Activated CD4-positive, alpha-beta T cell treated with anti-CD3 and anti-CD28 coated beads, Interleukin-2, amount 50 U/mL, for 16 hours (primary cell): ENCODE data around the gene OSBPL8.

Source experiments
- DNase-seq: peaks from one replicate; pipeline ENCODE4 v3.0.0-alpha.2; 2020

Gene OSBPL8

DNA sequence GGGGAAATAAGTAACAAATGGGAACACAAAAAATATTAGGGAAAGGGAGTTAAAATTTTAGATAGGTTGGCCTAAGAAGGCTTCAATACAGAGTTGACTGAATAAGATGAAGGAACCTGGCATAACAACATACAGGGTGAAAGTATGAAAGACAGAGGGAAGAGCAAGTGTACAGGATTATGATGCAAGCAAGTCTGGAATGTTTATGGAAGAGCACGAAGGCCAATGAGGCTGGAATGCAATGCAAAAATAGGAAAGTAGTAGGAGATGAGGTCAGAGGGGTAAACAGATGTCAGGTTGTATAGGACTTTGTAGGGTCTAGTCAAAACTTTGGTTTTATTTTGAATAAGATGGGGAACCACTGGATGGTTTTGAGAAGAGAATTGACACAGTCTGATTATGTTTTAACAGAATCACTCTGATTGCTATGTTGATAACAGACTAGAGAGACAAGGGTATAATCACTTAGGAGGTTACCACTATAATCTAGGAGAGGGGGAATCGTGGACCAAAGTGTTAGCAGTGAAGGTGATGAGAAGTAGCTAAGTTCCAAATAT, 96.8 kb downstream of the OSBPL8 start:
- peak; percentile 28 for DNase-seq

DNA sequence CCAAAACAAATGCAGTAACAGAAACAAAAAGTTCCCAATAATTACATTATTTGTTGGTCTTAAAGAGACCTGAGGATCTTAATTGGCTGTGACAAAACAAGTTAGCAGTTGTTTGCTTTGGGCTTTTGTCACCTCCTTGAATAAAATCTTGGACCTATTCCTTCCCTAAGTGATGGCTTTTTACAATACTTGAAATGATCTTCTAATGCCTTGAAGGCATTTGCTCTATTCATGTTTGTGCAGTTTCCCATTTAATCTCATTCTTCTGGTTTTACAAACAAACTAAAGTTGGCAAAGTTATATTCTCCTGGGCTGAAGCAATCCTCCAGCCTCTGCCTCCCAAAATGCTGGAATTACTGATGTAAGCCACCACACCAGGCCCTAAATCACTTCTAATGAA, 98.8 kb downstream of the OSBPL8 start:
- no peak for DNase-seq

DNA sequence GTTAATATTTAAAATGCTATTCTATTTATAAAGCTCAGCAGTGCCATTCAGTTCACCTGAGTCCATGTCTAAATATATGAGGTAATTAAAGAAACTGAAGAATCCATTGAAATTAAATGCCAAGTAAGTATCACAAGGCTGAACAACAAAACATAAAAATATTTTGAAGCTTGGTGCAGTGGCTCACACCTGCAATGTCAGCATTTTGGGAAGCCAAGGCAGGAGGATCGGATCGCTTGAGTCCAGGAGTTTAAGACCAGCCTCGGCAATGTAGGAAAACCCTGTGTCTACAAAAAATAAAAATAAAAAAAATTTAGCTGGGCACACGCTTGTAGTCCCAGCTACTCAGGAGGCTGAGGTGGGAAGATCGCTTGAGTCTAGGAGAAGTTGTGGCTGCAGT, 101.8 kb downstream of the OSBPL8 start:
- DNase-seq = no peak

DNA sequence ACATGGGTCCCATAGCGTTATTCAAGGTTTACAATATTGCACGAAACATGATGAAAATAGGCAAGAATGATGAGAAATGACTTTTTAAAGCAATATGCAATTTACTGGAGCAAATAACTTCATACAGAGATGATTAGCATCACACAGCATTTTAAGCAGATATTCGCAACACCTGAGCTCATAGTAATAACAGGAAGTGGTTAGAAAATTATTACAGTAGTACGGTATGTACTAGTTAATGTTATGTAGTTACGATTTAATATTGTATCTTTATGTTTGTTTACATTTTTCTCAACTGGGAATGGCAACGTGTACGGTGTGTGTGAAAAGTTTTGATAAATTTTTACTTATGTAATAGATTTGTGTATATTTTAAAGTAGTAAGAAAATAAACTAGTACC, 102.6 kb downstream of the OSBPL8 start:
- no peak for DNase-seq

DNA sequence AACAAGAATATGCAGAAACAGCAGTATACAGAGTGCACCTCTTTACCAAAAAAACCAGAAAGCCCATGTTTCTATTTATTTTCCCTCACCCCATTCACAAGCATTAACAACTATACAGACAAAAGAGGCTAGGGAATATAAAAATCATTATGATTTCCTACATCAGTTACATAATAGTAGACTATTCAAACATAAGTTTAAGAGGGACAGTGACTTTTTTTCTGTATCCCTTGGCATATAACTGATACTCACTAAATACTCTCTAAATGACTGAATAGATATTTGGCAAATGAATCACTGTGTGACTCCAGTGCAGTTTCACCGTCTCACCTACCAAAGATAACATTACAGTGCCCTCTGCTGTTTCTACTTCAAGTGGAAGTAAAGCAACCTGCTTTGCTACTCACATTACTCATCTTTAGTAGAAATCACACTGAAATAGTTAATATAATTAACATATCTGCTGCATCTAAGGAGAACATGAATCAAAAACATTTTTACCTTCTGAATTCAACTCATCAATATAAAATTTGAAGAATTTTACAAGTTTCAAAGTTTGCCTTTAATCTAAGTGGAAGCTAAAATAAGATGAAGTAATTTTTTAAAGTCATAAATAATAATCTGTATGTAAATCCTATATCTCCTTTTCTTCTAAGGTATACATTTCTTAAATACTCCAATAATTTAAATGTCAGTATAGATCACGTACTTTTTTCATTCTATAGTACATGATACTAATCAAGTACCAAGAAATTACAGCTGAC, 103.8 kb downstream of the OSBPL8 start:
- DNase-seq = peak; percentile 82

DNA sequence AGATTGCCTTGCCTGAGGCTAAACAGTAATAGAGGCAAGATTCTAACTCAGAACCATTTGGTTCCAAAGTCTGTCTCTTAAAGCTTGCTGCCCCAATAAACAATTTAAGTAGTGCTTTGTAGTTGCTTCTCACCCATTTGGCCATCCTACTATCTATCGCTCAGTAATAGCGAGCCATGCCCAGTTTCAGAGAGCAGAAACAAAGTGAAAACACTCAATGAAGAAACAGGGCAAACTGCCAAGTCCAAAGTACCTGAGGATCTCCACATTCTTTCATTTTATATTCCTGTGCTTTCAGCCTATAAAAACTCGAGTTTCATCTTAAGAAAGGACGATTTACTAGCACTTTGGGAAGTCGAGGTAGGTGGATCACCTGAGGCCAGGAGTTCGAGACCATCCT, 108.0 kb downstream of the OSBPL8 start:
- DNase-seq = no peak

DNA sequence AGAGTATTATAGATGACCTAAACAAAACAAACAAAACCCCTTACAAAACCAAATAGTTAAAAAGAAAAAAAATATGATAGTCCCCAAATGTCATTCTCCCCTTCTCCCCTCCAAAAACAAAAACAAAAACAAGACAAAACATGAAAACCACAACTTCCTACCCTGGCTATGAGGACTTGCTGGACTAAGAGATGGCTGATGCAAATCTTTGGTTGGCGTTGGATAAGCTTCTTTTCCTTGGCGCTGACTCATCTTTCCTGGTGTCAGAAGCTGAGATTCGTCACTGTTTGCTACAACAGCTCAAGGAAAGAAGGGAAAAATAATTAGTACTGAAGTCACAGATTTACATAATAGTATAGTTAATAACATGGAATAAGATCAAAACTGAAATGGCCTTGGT, 108.9 kb downstream of the OSBPL8 start:
- DNase-seq = no peak

DNA sequence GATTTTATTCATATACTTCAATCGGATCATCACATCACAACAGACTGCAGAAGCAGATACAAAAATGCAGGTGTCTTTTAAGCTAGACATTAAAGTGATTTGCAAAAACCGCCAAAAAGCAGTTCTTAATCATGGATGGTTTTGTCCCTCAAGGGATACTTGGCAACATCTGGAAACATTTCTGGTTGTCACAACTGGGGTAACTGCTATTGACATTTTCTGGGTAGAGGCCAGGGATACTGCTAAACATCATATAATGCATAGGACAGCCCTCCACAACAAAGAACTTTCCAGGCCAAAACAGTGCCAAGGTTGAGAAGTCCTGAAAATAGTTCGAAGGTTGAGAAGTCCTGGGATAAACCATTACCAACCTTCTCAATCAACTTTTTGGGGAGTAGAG, 109.6 kb downstream of the OSBPL8 start:
- DNase-seq = no peak

DNA sequence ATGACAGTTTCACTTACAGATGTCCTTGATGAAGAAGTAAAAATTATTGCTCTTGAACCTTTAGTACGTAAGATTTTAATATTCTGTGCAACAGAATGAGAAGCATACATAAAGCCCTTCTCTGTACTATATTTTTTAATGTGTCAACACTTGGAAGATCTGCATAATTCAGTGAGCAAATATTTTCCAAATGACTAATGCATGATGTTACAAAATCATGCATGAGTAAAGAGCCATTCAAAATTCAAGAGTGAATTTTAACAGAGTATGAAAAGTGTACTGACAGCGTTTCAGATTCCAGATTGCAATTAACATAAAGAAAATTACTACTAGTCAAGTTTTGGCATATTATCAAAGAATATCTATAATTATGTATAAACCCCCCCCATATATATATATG, 110.0 kb downstream of the OSBPL8 start:
- no peak for DNase-seq

DNA sequence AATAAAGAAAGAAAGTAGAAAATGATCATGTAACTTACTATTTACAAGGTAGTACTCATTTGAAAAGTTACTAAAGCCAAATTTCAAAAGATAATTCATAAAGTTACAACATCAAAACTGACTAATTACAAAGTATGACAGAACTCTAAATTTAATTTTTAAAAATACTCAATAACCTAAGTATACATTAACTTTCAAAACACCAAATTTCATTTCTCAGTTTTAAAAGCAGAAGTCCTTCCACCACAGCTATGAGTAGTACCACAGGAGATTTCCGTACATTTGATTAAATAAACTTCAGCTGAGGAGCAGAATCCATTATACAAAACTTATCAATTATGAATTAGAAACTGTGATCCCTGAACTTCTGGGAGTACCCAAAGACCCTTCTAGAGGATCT, 110.6 kb downstream of the OSBPL8 start:
- no peak for DNase-seq

DNA sequence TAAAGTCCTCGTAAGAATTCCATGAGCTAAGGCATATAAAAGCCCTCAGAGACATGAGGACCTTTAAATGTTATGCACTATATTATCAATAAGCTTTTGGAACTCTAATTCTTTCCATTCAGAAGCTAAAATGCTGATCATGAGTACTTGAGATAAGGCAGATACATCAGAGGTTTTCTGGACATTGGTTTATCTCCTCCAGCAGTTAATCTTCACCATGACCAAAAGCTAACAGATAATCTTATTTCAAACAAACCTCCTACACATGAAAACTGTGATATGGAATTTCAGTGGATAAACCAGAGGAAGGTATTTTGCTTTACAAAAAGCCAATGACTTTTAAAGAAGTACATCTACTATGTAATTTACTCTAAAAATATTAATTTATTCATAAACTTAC, 113.5 kb downstream of the OSBPL8 start:
- DNase-seq = no peak

DNA sequence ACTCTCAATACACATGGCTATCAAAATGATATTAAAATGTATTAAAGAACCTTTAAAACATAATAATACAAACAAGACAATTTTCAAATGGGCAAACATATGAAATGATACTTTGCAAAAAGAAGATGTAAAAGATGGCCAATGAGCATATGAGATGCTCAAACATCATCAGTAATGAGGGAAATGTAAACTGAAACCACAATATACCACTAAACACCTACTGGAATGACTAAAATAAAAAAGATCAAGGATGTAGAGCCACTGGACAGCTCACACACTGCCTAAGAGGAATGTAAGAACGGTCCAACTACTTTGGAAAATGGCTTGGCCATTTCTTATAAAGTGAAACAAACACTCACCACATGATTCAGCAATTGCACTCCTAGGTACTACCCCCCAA, 114.1 kb downstream of the OSBPL8 start:
- DNase-seq = peak; percentile 17

DNA sequence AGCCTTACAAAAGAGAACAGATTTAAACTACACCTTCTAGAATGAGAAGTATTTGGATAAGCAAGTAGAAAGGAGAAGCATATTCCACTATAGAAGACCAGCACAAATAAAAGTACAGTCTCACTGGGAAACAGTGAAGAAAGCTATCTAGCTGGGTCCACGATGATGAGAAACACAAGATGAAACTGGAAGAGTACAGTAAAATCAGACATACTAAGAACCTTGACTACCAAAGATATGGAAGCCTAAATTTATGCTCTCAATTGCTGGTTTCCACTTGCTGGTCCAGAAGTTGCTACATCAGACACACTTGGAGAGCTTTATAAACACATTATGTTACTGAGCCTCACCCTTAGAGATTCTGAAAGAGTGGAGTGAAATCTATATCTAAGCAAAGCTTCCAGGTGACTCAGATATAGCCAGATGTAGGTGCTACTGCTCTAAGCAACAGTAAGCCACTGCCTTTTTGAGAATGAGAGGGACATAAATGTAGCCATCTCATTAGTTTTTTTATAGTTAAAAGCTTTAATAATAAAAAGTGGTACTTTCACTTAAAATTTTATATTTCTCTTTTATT, 115.1 kb downstream of the OSBPL8 start:
- peak; percentile 18 for DNase-seq

DNA sequence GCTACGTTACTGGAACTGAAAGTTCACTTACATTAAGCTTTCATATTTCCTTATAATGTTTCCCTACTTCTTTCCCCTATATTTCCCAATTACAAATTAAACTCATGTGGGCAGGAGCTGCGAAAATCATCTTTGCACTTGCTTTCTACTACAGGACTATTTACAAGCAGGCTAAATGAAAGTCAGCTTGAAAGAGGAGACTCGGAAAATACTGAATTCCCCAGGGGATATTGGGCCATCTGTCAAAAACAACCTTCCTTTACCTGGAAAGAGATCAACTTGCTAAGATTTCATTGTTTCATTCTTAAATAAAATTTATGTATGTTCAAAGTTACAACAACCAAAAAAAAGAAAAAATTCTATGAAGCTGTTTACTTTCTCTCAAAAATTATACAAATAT, 118.6 kb downstream of the OSBPL8 start:
- no peak for DNase-seq

DNA sequence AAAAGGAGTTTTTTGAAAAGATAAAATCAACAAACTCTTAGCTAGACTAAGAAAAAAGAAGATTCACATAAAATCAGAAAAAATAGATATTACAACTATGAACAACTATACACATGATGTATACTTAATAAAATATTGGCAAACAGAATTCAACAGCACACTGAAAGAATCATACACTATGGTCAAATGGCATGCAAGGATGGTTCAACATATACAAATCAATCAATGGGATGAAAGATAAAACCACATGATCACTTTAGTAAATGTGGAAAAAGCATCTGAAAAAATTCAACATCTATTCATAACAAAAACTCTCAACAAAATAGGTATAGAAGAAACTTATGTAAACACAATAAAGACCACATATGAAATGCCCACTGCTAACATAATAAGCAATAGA, 126.8 kb downstream of the OSBPL8 start:
- DNase-seq = no peak

DNA sequence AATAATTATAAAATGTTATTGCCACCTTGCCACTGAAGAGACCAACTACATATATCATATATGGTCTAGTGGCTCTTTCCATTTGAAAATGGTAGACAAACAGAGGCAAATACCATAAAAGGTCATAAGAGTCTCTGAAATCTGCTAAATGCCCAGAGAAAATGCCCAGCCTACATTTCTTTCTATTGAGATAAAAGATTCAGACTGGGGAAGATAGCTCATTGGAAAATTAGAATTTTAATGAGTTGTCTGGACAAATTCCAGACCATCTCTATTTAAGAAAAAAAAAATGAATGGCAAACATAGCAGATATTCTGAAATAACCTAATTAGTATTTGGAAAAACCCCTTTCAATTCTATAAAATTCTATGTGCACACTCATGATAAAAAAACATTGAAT, 131.5 kb downstream of the OSBPL8 start:
- DNase-seq = no peak

DNA sequence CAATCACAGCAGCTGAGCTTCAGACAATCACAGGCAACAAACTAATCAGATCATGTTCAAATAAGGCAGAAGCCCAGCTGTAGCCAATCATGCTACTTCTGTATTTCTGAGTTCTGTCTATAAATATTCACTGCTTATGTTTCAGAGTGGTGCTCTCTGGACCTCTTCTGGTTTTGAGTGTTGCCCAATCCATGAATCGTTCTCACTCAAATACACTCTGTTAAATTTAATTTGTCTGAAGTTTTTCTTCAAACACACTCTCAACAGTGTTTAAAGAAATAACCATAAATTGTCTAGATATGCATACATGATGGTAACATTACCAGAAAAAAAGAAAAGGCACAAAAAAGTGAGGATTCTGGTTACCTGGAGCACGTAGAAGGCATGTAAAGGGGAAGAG, 133.4 kb downstream of the OSBPL8 start:
- DNase-seq = no peak

DNA sequence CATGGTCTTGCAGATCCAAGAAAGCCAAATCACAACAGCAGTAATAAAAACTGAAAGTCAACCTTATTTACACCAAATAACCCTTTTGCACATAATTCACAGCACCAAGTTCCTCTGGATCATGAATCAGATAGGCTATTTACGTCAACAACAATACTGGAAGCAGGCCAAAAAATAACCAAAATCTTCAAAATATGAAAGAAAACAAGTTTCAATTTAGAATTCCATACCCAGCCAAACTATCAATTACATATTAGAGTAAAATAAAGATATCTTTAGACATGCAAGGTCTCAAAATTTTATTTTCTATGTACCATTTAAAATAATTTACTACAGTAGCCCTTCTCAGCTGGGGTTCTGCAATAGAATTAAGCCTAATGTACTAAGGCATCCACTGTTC, 134.6 kb downstream of the OSBPL8 start:
- no peak for DNase-seq

DNA sequence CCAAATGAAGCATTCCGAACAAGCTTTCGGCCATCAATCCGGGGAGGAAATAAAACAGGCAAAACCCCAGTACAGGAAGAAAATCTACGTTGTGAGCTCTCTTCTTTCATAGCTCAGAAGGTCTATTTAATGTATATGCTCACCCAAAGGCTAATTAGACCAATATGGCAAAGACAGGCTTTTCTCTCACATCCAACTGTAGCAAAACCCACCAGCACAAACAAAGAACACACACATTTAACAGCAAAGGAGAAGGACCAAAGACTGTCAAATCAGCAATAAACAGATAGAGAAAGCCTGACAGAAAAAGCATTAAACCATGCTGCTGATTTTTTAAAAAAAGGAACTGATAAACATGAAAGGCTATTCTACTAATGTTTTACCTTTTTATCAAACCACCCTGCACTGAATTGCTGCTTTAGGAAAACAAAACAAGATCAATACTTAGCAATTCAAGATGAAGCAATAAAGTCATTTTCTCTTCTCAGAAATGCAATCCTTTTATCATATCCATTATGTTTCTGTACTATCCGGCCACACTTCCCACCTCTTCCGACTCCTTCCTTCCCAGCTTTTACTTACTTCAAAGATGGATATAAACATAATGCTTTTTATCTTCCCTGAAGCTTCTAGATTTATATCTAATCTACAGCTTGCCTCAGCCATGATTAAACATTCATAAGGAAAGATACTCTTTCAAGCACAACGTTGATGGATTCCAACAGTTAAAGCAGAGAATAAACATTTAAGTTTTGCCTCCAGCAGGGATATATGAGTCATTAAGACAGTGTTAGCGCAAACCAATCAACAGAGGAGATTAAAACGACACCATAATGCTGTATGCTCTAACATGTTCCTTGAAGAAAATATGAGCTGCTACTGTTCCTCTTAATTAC, 136.8 kb downstream of the OSBPL8 start:
- no peak for DNase-seq

DNA sequence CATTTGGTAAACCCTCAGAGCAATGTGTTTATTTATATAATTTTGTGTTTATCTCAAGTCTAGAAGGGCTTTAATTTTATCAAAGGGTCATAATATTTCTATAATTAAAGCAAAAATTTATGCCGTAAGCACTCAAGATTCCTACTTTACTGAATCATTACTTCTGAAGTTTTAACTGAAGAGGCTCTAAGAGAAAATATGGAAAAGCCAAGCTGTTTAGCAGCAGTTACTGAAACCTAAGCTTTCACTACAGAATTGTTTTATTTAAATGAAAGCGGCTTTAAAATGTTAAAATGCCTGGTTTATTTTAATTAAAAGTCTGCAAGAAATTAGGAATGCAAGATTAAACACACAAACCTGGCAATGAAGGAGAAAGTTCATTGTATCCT, 137.4 kb downstream of the OSBPL8 start:
- DNase-seq = no peak

DNA sequence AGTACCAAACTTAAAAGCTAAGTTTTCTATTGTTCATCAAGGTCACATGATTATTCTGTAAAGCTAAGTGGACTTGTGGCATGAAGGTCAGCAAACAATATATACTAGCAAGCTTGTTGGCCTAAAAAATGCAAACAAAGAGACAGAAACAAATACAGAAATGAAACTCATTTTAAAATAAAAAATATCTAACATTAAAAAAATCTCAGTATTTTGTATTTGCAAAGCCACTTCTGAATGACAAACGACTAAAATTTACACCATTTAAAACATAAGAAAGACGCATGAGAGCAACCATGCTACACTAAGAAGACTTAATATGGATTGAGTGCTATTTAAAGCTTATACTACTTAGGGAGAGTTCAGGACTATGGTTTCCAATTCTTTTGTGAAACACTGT, 138.5 kb downstream of the OSBPL8 start:
- no peak for DNase-seq

DNA sequence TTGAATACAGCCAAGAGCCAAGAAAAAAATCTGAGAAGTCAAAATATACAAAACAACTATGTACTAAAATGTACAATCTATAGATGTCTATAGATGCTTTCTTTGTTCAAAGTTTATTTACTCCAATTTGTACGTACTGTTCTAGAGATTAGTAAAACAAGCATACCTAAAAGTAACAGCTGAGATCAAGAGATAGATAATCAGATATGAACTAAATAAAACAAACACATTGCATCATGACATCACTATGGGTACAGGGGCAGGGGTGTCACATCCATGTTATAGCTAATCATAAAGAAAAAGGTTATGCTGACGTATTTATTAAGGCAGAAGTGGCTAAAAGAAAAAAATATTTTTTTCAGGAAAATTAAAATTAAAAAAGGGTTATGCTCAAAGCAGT, 139.3 kb downstream of the OSBPL8 start:
- no peak for DNase-seq

DNA sequence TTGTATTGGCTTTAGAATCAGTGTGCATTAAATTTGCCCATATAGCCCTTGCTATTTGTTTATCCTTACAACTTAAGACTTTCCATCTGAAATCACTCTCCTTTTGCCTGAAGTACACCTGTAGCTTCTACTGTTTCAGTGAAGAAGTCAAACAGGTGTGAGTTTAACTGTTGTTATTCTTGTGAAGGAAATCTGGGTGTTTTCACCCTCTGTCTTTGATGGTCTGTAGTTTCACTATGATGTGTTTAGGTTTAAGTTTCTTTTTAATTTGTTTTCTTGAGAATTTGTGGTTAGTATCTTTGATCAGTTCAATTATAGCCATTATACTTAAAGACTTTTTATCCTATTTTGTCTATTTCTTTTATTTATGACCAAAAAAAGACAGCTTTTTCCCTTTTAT, 142.5 kb downstream of the OSBPL8 start:
- peak; percentile 28 for DNase-seq

DNA sequence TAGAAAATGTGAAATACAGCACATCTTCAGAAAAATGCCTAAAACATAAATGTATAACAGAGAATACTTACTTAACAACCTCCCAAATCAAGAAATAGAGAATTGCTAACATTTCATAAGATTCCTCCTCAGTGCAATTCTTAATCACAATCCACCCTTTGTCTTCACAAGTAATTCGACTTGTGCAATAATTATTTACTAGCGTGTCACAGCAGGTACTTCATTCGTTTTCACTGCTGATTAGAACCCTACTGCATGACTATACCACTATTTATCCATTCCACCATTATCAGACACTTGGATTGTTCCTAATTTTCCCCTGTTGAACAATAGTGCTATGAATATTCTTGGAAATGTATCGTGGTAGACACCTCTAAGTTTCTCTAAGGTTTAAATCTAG, 146.4 kb downstream of the OSBPL8 start:
- DNase-seq = no peak
